Measurements from ENCODE around the gene RAB9A.

- TF ChIP-seq POLR2A (IDR thresholded peaks at IDR 0.05) (no peak), CTCF (IDR thresholded peaks at IDR 0.05) (no peak)
Observed at GRCh38 chrX:13647709-13648212, 41.2 kb upstream of the RAB9A start.

Measured in testis (tissue), 2 donors.